HepG2 (cell line): Measurements from ENCODE around the gene C10orf71. TPM values are rescaled to one million over a fixed set of nuclear protein-coding genes. Genes with fewer than 3 reads are reported as not detected.

Experiments used
- ATAC-seq: fragments of 200-7000 bp; cut with Tn5 transposase; 3 replicates; pipeline ENCODE4 v1.9.1; 2020; ENCODE audit warnings: mild to moderate bottlenecking, moderate library complexity
- BruUV-seq: library from RNA; stranded (reverse); fragments of 400-500 nt; replicated peaks from 2 replicates; lab custom pipeline; 2021; lab: Mats Ljungman, UMichigan
- CTCF ChIA-PET: fragments of 300-600 bp; formaldehyde crosslinking; extraction: SDS; loops from one replicate; lab custom pipeline; 2021; ENCODE audit warnings: low total read pairs, inconsistent platforms, low intra/inter-chr PET ratio; lab: Yijun Ruan, JAX
- POLR2A ChIA-PET: fragments of 350-600 bp; sonication (Branson Sonifier 250); formaldehyde crosslinking; loops from one replicate; lab custom pipeline; 2020; ENCODE audit warnings: antibody characterized with exemption, inconsistent platforms; lab: Yijun Ruan, JAX
- DNase-seq: peaks from one replicate; pipeline ENCODE4 v3.0.0-alpha.2; 2015; ENCODE audit warnings: low spot score
- FAIRE-seq: peaks from 3 replicates; lab custom pipeline; 2011; peaks lifted over from hg19 to GRCh38; lab: Jason Lieb, UNC
- H2AFZ ChIP-seq: one replicate; pipeline ENCODE4 v1.6.1; 2011; ENCODE audit warnings: low read length, inconsistent platforms
- H3K27ac ChIP-seq: fragments of 300-600 bp; 3 replicates; pipeline ENCODE4 v1.8.0; 2011; ENCODE audit warnings: mixed run types, mild to moderate bottlenecking, mixed read lengths, low read length, inconsistent platforms; ENCODE audit not compliant: insufficient read depth; ENCODE audit errors: extremely low read length
- H3K27me3 ChIP-seq, 2 experiments: fragments of 200-600 bp in 1 of 2; 2 replicates in 1 of 2; 3 replicates in 1 of 2; pipeline versions ENCODE4 v1.6.0 to v1.8.0; 2011; ENCODE audit warnings: low read length in 2 of 2, mild to moderate bottlenecking in 2 of 2, moderate library complexity in 2 of 2, inconsistent platforms in 1 of 2; ENCODE audit not compliant: insufficient read depth in 2 of 2, control insufficient read depth in 1 of 2
- H3K36me3 ChIP-seq, 2 experiments: fragments of 200-600 bp in 1 of 2; replicated peaks in 1 of 2; 2 replicates in 1 of 2; 3 replicates in 1 of 2; pipeline versions ENCODE4 v1.5.1 to v1.8.0; 2011; ENCODE audit warnings: low read length in 2 of 2, inconsistent platforms in 1 of 2; ENCODE audit not compliant: insufficient read depth in 2 of 2, control insufficient read depth in 1 of 2
- H3K4me1 ChIP-seq: 2 replicates; pipeline ENCODE4 v1.5.1; 2012; ENCODE audit warnings: low read length, inconsistent platforms; ENCODE audit not compliant: insufficient read depth
- H3K4me2 ChIP-seq: 2 replicates; pipeline ENCODE4 v1.6.0; 2011; ENCODE audit warnings: low read depth, low read length, inconsistent platforms
- H3K4me3 ChIP-seq, 3 experiments: fragments of 200-600 bp in 1 of 3; sonication (generic), shearing (Covaris generic) in 1 of 3; replicated peaks in 1 of 3; 2 replicates each; pipeline ENCODE4 v1.5.1; 2011 to 2016; ENCODE audit warnings: low read length in 3 of 3, inconsistent platforms in 2 of 3, low read depth in 2 of 3, mild to moderate bottlenecking in 2 of 3, control low read depth in 1 of 3, mixed read lengths in 1 of 3; ENCODE audit not compliant: insufficient read depth in 1 of 3
- H3K79me2 ChIP-seq: one replicate; pipeline ENCODE4 v1.6.1; 2011; ENCODE audit warnings: low read length, inconsistent platforms; ENCODE audit not compliant: insufficient read depth
- H3K9ac ChIP-seq: 2 replicates; pipeline ENCODE4 v1.6.0; 2011; ENCODE audit warnings: mild to moderate bottlenecking, low read depth, low read length, inconsistent platforms; ENCODE audit not compliant: insufficient read depth
- H3K9me3 ChIP-seq: 2 replicates; pipeline ENCODE4 v1.5.1; 2012; ENCODE audit warnings: mild to moderate bottlenecking, low read length
- H4K20me1 ChIP-seq: 2 replicates; pipeline ENCODE4 v1.6.0; 2011; ENCODE audit warnings: inconsistent platforms, mild to moderate bottlenecking, low read length, moderate library complexity; ENCODE audit not compliant: insufficient read depth
- ARID2 ChIP-seq: sonication (generic); formaldehyde crosslinking; IDR thresholded peaks from 2 replicates; pipeline ENCODE4 v1.8.1; 2022; ENCODE audit warnings: mild to moderate bottlenecking, missing genetic modification reagents, borderline replicate concordance
- ATAD3A ChIP-seq: sonication (generic); formaldehyde crosslinking; IDR thresholded peaks from 2 replicates; pipeline ENCODE4 v1.4.0; 2020; ENCODE audit warnings: missing genetic modification reagents
- GABPB1 ChIP-seq: IDR thresholded peaks from 2 replicates; pipeline ENCODE4 v1.6.1; 2016; ENCODE audit warnings: mild to moderate bottlenecking, missing genetic modification reagents, moderate library complexity, missing compliant biosample characterization
- MED13 ChIP-seq: sonication (generic); formaldehyde crosslinking; IDR thresholded peaks from 2 replicates; pipeline ENCODE4 v1.5.0; 2020; ENCODE audit warnings: missing genetic modification reagents
- NFKBIZ ChIP-seq: IDR thresholded peaks from 2 replicates; pipeline ENCODE4 v1.6.1; 2018; ENCODE audit warnings: missing genetic modification reagents, missing compliant biosample characterization
- NPAS2 ChIP-seq: sonication (generic); formaldehyde crosslinking; IDR thresholded peaks from 2 replicates; pipeline ENCODE4 v1.8.0; 2022; ENCODE audit warnings: mild to moderate bottlenecking, missing genetic modification reagents, borderline replicate concordance
- PAX8 ChIP-seq: sonication (generic); formaldehyde crosslinking; IDR thresholded peaks from 2 replicates; pipeline ENCODE4 v1.8.0; 2022; ENCODE audit warnings: mild to moderate bottlenecking, missing genetic modification reagents, borderline replicate concordance
- ZBTB1 ChIP-seq: sonication (generic); formaldehyde crosslinking; IDR thresholded peaks from 2 replicates; pipeline ENCODE4 v1.4.0; 2020; ENCODE audit warnings: missing genetic modification reagents, borderline replicate concordance
- ZFP41 ChIP-seq: sonication (generic); formaldehyde crosslinking; IDR thresholded peaks from 2 replicates; pipeline ENCODE4 v1.4.0; 2020; ENCODE audit warnings: mild to moderate bottlenecking, missing genetic modification reagents, borderline replicate concordance
- ZNF274 ChIP-seq: sonication (generic); formaldehyde crosslinking; IDR thresholded peaks from 2 replicates; pipeline ENCODE4 v1.5.1; 2020; ENCODE audit warnings: mild to moderate bottlenecking, missing genetic modification reagents
- ZNF713 ChIP-seq: sonication (generic); formaldehyde crosslinking; IDR thresholded peaks from 2 replicates; pipeline ENCODE4 v1.4.0; 2020; ENCODE audit warnings: mild to moderate bottlenecking, missing genetic modification reagents
- WGBS: methylation state at CpG from one replicate; pipeline ENCODE4 v1.1.6; 2017; ENCODE audit warnings: low lambda C conversion rate; 5-methylcytosine and 5-hydroxymethylcytosine counted together
- in situ Hi-C: cut with HindIII; loops from 2 replicates; pipeline ENCODE4 v1.10.0; 2017; ENCODE audit warnings: low pct_unique_long_range_greater_than_20kb; ENCODE audit not compliant: extremely low pct_ligation_motif_present
- intact Hi-C: fragments of 100-400 bp; cut with micrococcal nuclease; formaldehyde crosslinking; loops from one replicate; pipeline ENCODE4 v1.10.0; 2022; ENCODE audit not compliant: unreplicated experiment
- polyA plus RNA-seq, 8 experiments: library from polyadenylated mRNA; depleted of rRNA in 3 of 8; stranded (reverse) in 7 of 8; unstranded in 1 of 8; fragments of >200 nt; fragmentation: Illumina TruSeq in 4 of 8; extraction: Trizol in 4 of 8; gene quantifications; 2 replicates each; pipeline versions ENCODE4 v1.2.1 to v1.2.3, GENCODE V29; 2011 to 2016; ENCODE audit warnings: low read depth in 4 of 8, missing spikeins in 1 of 8, mixed read lengths in 1 of 8; ENCODE audit not compliant: insufficient read depth in 1 of 8
- total RNA-seq, 5 experiments: library from RNA; depleted of rRNA; stranded (reverse); fragments of >200 nt; fragmentation: Illumina TruSeq; extraction: Trizol; gene quantifications; 2 replicates each; pipeline ENCODE4 v1.2.3, GENCODE V29; 2016; ENCODE audit warnings: low read depth in 1 of 5
- TF ChIP-seq, protein P1 (sequence below): sonication (generic); formaldehyde crosslinking; IDR thresholded peaks from 2 replicates; pipeline ENCODE4 v1.4.0; 2020; ENCODE audit warnings: mild to moderate bottlenecking, missing genetic modification reagents
- TF ChIP-seq, protein P2 (sequence below): IDR thresholded peaks from 2 replicates; pipeline ENCODE4 v1.6.1; 2016; ENCODE audit warnings: mild to moderate bottlenecking, missing biosample characterization, missing genetic modification reagents
- TF ChIP-seq, protein P3 (sequence below), 2 experiments: fragments of 450-650 bp in 1 of 2; sonication (generic) in 1 of 2; formaldehyde crosslinking in 1 of 2; IDR thresholded peaks; 2 replicates each; pipeline versions ENCODE4 v1.6.1 to v1.8.0; 2016 to 2022; ENCODE audit warnings: antibody characterized with exemption in 1 of 2, mild to moderate bottlenecking in 1 of 2, missing genetic modification reagents in 1 of 2

The C10orf71 gene
- total and polyA plus RNA-seq, 2 of the 13 experiments (the other 11 are each of a cell fraction or from before 2014, with no cell fraction given) = not detected

DNA sequence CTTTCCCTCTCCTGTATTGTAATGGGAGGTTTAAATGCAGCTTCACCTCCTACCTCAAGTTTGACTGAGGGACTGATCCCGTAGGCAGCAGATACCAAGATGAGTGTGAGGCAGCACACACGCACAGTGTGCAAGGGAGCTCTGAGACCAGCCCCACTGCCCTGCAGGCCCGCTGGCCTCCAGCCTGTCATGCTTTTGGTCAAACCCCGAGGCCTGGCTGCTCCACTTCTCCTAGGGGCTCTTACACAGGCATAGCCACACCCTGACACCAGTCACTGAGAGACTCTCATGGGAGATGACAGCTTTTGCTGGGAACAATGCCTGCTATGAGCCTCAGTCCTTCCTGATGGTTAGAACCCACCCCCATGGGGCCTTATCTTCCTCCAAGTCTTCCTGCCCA, 69.3 kb downstream of the C10orf71 start:
- Histone ChIP-seq H3K27ac (no peak overlapping the region), H3K27me3 (0 out of 5 replicates have a peak, but pooled peaks cover 0 to 3% of the 10 kb centered on the region in 2 experiments), H3K4me3 (no peak overlapping the region), H3K4me1 (peaks cover 8% of the 10 kb centered on the region), H4K20me1 (no peaks in the 10 kb centered on the region), H3K4me2 (no peak overlapping the region), H3K36me3 (no peaks in the 10 kb centered on the region), H3K79me2 (no peaks in the 10 kb centered on the region), H3K9me3 (no peaks in the 10 kb centered on the region), H2AFZ (no peak overlapping the region), H3K9ac (no peak overlapping the region)
- no TSS peak for BruUV-seq
- ATAC-seq (no peak), FAIRE-seq (no peak), DNase-seq (no peak)
- POLR2A ChIA-PET = no interaction called here
- intact Hi-C loops (loop anchor here (5.0 kb wide), 1 partner anchor 656 kb away; no protein-coding TSS in a partner anchor), in situ Hi-C loops (loop anchor here (10.0 kb wide), 1 partner anchor 393 kb away; no protein-coding TSS in a partner anchor)
- no CpG with 5 or more reads among the region's 4 CpGs for WGBS
- CTCF ChIA-PET = no interaction called here
- no peak for TF ChIP-seq ZBTB1 (CRISPR knock-in tag)
- no peak for TF ChIP-seq NFKBIZ
- no peak for TF ChIP-seq ZFP41 (CRISPR knock-in tag)
- TF ChIP-seq ARID2 (CRISPR knock-in tag) = no peak
- TF ChIP-seq, protein P1, sequence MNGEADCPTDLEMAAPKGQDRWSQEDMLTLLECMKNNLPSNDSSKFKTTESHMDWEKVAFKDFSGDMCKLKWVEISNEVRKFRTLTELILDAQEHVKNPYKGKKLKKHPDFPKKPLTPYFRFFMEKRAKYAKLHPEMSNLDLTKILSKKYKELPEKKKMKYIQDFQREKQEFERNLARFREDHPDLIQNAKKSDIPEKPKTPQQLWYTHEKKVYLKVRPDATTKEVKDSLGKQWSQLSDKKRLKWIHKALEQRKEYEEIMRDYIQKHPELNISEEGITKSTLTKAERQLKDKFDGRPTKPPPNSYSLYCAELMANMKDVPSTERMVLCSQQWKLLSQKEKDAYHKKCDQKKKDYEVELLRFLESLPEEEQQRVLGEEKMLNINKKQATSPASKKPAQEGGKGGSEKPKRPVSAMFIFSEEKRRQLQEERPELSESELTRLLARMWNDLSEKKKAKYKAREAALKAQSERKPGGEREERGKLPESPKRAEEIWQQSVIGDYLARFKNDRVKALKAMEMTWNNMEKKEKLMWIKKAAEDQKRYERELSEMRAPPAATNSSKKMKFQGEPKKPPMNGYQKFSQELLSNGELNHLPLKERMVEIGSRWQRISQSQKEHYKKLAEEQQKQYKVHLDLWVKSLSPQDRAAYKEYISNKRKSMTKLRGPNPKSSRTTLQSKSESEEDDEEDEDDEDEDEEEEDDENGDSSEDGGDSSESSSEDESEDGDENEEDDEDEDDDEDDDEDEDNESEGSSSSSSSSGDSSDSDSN (CRISPR knock-in tag) = no peak
- no peak for TF ChIP-seq PAX8 (CRISPR knock-in tag)
- TF ChIP-seq, protein P2, sequence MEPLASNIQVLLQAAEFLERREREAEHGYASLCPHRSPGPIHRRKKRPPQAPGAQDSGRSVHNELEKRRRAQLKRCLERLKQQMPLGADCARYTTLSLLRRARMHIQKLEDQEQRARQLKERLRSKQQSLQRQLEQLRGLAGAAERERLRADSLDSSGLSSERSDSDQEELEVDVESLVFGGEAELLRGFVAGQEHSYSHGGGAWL (CRISPR knock-in tag) = no peak
- TF ChIP-seq ZNF713 (CRISPR knock-in tag) = no peak
- no peak for TF ChIP-seq GABPB1
- TF ChIP-seq ZNF274 = no peak
- TF ChIP-seq MED13 (CRISPR knock-in tag) = no peak
- TF ChIP-seq ATAD3A (CRISPR knock-in tag) = no peak
- no peak for TF ChIP-seq NPAS2
- TF ChIP-seq, protein P3, sequence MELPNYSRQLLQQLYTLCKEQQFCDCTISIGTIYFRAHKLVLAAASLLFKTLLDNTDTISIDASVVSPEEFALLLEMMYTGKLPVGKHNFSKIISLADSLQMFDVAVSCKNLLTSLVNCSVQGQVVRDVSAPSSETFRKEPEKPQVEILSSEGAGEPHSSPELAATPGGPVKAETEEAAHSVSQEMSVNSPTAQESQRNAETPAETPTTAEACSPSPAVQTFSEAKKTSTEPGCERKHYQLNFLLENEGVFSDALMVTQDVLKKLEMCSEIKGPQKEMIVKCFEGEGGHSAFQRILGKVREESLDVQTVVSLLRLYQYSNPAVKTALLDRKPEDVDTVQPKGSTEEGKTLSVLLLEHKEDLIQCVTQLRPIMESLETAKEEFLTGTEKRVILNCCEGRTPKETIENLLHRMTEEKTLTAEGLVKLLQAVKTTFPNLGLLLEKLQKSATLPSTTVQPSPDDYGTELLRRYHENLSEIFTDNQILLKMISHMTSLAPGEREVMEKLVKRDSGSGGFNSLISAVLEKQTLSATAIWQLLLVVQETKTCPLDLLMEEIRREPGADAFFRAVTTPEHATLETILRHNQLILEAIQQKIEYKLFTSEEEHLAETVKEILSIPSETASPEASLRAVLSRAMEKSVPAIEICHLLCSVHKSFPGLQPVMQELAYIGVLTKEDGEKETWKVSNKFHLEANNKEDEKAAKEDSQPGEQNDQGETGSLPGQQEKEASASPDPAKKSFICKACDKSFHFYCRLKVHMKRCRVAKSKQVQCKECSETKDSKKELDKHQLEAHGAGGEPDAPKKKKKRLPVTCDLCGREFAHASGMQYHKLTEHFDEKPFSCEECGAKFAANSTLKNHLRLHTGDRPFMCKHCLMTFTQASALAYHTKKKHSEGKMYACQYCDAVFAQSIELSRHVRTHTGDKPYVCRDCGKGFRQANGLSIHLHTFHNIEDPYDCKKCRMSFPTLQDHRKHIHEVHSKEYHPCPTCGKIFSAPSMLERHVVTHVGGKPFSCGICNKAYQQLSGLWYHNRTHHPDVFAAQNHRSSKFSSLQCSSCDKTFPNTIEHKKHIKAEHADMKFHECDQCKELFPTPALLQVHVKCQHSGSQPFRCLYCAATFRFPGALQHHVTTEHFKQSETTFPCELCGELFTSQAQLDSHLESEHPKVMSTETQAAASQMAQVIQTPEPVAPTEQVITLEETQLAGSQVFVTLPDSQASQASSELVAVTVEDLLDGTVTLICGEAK (IDR thresholded peaks at IDR 0.05) = no peak
- TF ChIP-seq, protein P3 (CRISPR knock-in tag; IDR thresholded peaks at IDR 0.05) = no peak
